SK-N-SH (cell line): Measurements from ENCODE around the gene CAPS.

Experiments used
- CHD2 ChIP-seq: fragments of 150-350 bp; IDR thresholded peaks from 2 replicates; pipeline ENCODE4 v1.6.1; 2018; ENCODE audit warnings: low read length; ENCODE audit not compliant: partially characterized antibody
- CTCF ChIP-seq: fragments of 200-600 bp; sonication (generic); IDR thresholded peaks from 2 replicates; pipeline ENCODE4 v1.6.1; 2017; ENCODE audit warnings: antibody characterized with exemption, mild to moderate bottlenecking, moderate library complexity
- EP300 ChIP-seq, 2 experiments: IDR thresholded peaks; 2 replicates each; pipeline versions ENCODE4 v1.4.0 to v1.6.1; 2012; ENCODE audit warnings: borderline replicate concordance in 1 of 2, low read depth in 1 of 2, low read length in 1 of 2
- JUND ChIP-seq: IDR thresholded peaks from 2 replicates; pipeline ENCODE4 v1.4.0; 2012
- MXI1 ChIP-seq: IDR thresholded peaks from 2 replicates; pipeline ENCODE4 v1.6.1; 2012; ENCODE audit warnings: mild to moderate bottlenecking, low read depth, low read length, improper control_type of control experiment
- REST ChIP-seq: IDR thresholded peaks from 2 replicates; pipeline ENCODE4 v1.6.1; 2012; ENCODE audit warnings: mild to moderate bottlenecking, low read depth, low read length, moderate library complexity
- RFX5 ChIP-seq: IDR thresholded peaks from 2 replicates; pipeline ENCODE4 v1.6.1; 2012; ENCODE audit warnings: mild to moderate bottlenecking, improper control_type of control experiment, low read length
- TAF1 ChIP-seq: IDR thresholded peaks from 2 replicates; pipeline ENCODE4 v1.6.1; 2012; ENCODE audit warnings: low read depth, mild to moderate bottlenecking, low read length, moderate library complexity, borderline replicate concordance

- TF ChIP-seq MXI1 (no peak), EP300 (IDR thresholded peaks at IDR 0.05; ENCODE audit: borderline replicate concordance in 1 of 2, low read depth in 1 of 2, low read length in 1 of 2) (no peak), JUND (no peak), REST (no peak), CTCF (no peak), RFX5 (no peak), TAF1 (no peak), CHD2 (no peak)
Observed at GRCh38 chr19:5929179-5929578, 15.1 kb downstream of the CAPS start.
